Transverse colon (tissue), 4 donors: ENCODE data around the gene THBS4. TPM values are rescaled to one million over a fixed set of nuclear protein-coding genes. Genes with fewer than 3 reads are reported as not detected.

Experiments
- DNase-seq: peaks from one replicate; pipeline ENCODE4 v3.0.0-alpha.2; 2019
- H3K27ac ChIP-seq, 4 donors: fragments of 200-600 bp; sonication (generic); 2 replicates each; pipeline ENCODE4 v1.5.1; 2016 to 2018; ENCODE audit warnings: inconsistent platforms in 4 of 4
- H3K27me3 ChIP-seq: fragments of 200-600 bp; sonication (generic); 2 replicates; pipeline ENCODE4 v1.5.1; 2017; ENCODE audit warnings: inconsistent platforms
- H3K36me3 ChIP-seq, 4 donors: fragments of 200-600 bp; sonication (generic); 2 replicates each; pipeline ENCODE4 v1.5.1; 2017 to 2019; ENCODE audit warnings: inconsistent platforms in 4 of 4
- H3K4me1 ChIP-seq, 4 donors: fragments of 200-600 bp; sonication (generic); 2 replicates each; pipeline ENCODE4 v1.5.1; 2017 to 2020; ENCODE audit warnings: inconsistent platforms in 4 of 4
- H3K4me3 ChIP-seq, 4 donors: fragments of 200-600 bp; sonication (generic); 1 replicate in 1 of 4; 2 replicates in 3 of 4; pipeline versions ENCODE4 v1.5.1 to v1.6.1; 2017 to 2019; ENCODE audit warnings: inconsistent platforms in 4 of 4
- H3K9me3 ChIP-seq, 2 donors: fragments of 200-600 bp; sonication (generic); 2 replicates each; pipeline ENCODE4 v1.5.1; 2017 to 2019; ENCODE audit warnings: inconsistent platforms in 2 of 2
- EP300 ChIP-seq: sonication (generic); formaldehyde crosslinking; IDR thresholded peaks from one replicate; pipeline ENCODE4 v1.6.1; 2017; ENCODE audit warnings: antibody characterized with exemption, low read depth
- POLR2A ChIP-seq: fragments of 450-650 bp; IDR thresholded peaks from one replicate; pipeline ENCODE4 v1.6.1; 2016; ENCODE audit warnings: antibody characterized with exemption, mild to moderate bottlenecking, moderate library complexity
- POLR2AphosphoS5 ChIP-seq, 3 donors: sonication (generic); formaldehyde crosslinking; IDR thresholded peaks; one replicate each; pipeline ENCODE4 v1.6.1; 2016; ENCODE audit warnings: antibody characterized with exemption in 3 of 3
- WGBS, 2 donors: methylation state at CpG; one replicate each; pipeline ENCODE4 v1.1.5; 2018; ENCODE audit warnings: low coverage in 1 of 2; 5-methylcytosine and 5-hydroxymethylcytosine counted together
- in situ Hi-C, 4 donors: fragments of 200-750 bp; cut with MboI; loops; one replicate each; pipeline versions ENCODE4 v1.15.0 to v1.15.1; 2017; ENCODE audit warnings: low sequenced_read_pairs in 3 of 4, low pct_ligation_motif_present in 1 of 4, low pct_unique_long_range_greater_than_20kb in 1 of 4
- intact Hi-C: fragments of 100-400 bp; cut with DNase I; formaldehyde crosslinking; loops from one replicate; pipeline ENCODE4 v1.15.1; 2023; ENCODE audit warnings: low total_unique reads
- total RNA-seq, 4 donors: library from RNA; depleted of rRNA; stranded (reverse); fragments of >200 nt; gene quantifications; one replicate each; pipeline ENCODE4 v1.1.0, GENCODE V29; 2016
- TF ChIP-seq, protein P1 (sequence below), 5 experiments: fragments of 200-600 bp in 3 of 5; fragments of 450-650 bp in 2 of 5; sonication (generic) in 3 of 5; IDR thresholded peaks; 1 replicate in 2 of 5; 2 replicates in 3 of 5; pipeline ENCODE4 v1.5.1; 2016 to 2017; ENCODE audit warnings: antibody characterized with exemption in 5 of 5, inconsistent platforms in 3 of 5, mild to moderate bottlenecking in 2 of 5, moderate library complexity in 1 of 5

THBS4 gene
- total RNA-seq, 4 donors from 2014 or later: 5.3 to 116 (median 9.1) TPM

GRCh38 chr5:80057099-80057498 lies 22.0 kb downstream of the THBS4 start:
- intact Hi-C loops: no loop called here
- H3K4me3 ChIP-seq: no peak overlapping the region
- H3K36me3 ChIP-seq: no peaks in the 10 kb centered on the region
- H3K27ac ChIP-seq: no peak overlapping the region
- H3K9me3 ChIP-seq: no peaks in the 10 kb centered on the region
- WGBS, 2 donors: 81 to 83% methylated on average over 2 of the region's 2 CpGs
- H3K27me3 ChIP-seq: no peaks in the 10 kb centered on the region
- no peaks in the 10 kb centered on the region for H3K4me1 ChIP-seq
- no peak for TF ChIP-seq EP300
- no peak for TF ChIP-seq POLR2AphosphoS5 (IDR thresholded peaks at IDR 0.05)
- TF ChIP-seq, protein P1, sequence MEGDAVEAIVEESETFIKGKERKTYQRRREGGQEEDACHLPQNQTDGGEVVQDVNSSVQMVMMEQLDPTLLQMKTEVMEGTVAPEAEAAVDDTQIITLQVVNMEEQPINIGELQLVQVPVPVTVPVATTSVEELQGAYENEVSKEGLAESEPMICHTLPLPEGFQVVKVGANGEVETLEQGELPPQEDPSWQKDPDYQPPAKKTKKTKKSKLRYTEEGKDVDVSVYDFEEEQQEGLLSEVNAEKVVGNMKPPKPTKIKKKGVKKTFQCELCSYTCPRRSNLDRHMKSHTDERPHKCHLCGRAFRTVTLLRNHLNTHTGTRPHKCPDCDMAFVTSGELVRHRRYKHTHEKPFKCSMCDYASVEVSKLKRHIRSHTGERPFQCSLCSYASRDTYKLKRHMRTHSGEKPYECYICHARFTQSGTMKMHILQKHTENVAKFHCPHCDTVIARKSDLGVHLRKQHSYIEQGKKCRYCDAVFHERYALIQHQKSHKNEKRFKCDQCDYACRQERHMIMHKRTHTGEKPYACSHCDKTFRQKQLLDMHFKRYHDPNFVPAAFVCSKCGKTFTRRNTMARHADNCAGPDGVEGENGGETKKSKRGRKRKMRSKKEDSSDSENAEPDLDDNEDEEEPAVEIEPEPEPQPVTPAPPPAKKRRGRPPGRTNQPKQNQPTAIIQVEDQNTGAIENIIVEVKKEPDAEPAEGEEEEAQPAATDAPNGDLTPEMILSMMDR (IDR thresholded peaks at IDR 0.05): no peak
- TF ChIP-seq POLR2A: no peak
- in situ Hi-C loops: no loop called here
- no peak for DNase-seq

DNA sequence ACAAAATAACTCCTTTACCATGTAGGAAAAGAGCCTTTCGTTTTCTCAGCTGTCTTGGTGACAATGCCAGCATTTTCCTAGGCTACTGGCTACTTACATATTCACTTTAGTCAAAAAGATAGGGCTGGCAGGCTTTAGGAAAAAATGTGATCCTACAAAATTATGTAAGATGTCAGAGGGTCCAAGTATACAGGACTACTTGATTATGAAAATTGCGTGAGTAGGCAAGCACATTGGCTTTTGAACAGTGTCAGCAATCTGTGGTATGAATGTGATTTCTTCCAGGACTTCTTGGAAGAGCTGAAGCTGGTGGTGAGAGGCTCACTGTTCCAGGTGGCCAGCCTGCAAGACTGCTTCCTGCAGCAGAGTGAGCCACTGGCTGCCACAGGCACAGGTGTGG lies 22.8 kb downstream of the THBS4 start:
- in situ Hi-C loops (no loop called here), intact Hi-C loops (no loop called here)
- TF ChIP-seq POLR2AphosphoS5 (IDR thresholded peaks at IDR 0.05): no peak
- TF ChIP-seq, protein P1 (IDR thresholded peaks at IDR 0.05): no peak
- no peak for TF ChIP-seq POLR2A
- TF ChIP-seq EP300: no peak
- no peak overlapping the region for H3K27ac ChIP-seq
- DNase-seq: no peak
- H3K4me1 ChIP-seq: no peaks in the 10 kb centered on the region
- H3K27me3 ChIP-seq: no peaks in the 10 kb centered on the region
- 60 to 72% methylated on average over 1 to 2 of the region's 2 CpGs for WGBS, 2 donors
- no peaks in the 10 kb centered on the region for H3K36me3 ChIP-seq
- H3K4me3 ChIP-seq: no peak overlapping the region
- H3K9me3 ChIP-seq: no peaks in the 10 kb centered on the region

GRCh38 chr5:80059354-80059980 lies 24.3 kb downstream of the THBS4 start:
- TF ChIP-seq POLR2A (no peak), POLR2AphosphoS5 (IDR thresholded peaks at IDR 0.05) (no peak)
- TF ChIP-seq, protein P1 (IDR thresholded peaks at IDR 0.05): no peak
- DNase-seq: no peak
- H3K36me3 ChIP-seq: no peaks in the 10 kb centered on the region
- H3K9me3 ChIP-seq: no peaks in the 10 kb centered on the region
- no peak overlapping the region for H3K4me3 ChIP-seq
- no peak overlapping the region for H3K27ac ChIP-seq
- WGBS, 2 donors: 94 to 100% methylated on average over 4 to 18 of the region's 18 CpGs
- intact Hi-C loops (no loop called here), in situ Hi-C loops (no loop called here)
- H3K4me1 ChIP-seq: no peaks in the 10 kb centered on the region
- no peaks in the 10 kb centered on the region for H3K27me3 ChIP-seq

GRCh38 chr5:80060966-80061365 lies 25.8 kb downstream of the THBS4 start:
- H3K9me3 ChIP-seq: no peaks in the 10 kb centered on the region
- intact Hi-C loops: no loop called here
- no peak overlapping the region for H3K27ac ChIP-seq
- H3K4me1 ChIP-seq: no peaks in the 10 kb centered on the region
- no peaks in the 10 kb centered on the region for H3K36me3 ChIP-seq
- no peak overlapping the region for H3K4me3 ChIP-seq
- TF ChIP-seq POLR2AphosphoS5 (IDR thresholded peaks at IDR 0.05): no peak
- no peak for TF ChIP-seq EP300
- TF ChIP-seq, protein P1 (IDR thresholded peaks at IDR 0.05): no peak
- no peak for TF ChIP-seq POLR2A
- no peak for DNase-seq
- 66 to 100% methylated on average over 2 to 4 of the region's 4 CpGs for WGBS, 2 donors
- H3K27me3 ChIP-seq: no peaks in the 10 kb centered on the region
- in situ Hi-C loops: no loop called here
